SJSA1 (cell line): ENCODE results near the gene MAT2A. TPM values are rescaled to one million over a fixed set of nuclear protein-coding genes. Genes with fewer than 3 reads are reported as not detected.

Experiments
- DNase-seq, 2 experiments: peaks; one replicate each; pipeline ENCODE4 v3.0.0-alpha.2; 2015 to 2020; ENCODE audit warnings: low spot score in 2 of 2, low read depth in 1 of 2
- H3K27ac ChIP-seq: fragments of 250-450 bp; sonication (Bioruptor Pico); 2 replicates; pipeline ENCODE4 v1.5.1; 2020; ENCODE audit warnings: mild to moderate bottlenecking, moderate library complexity
- H3K27me3 ChIP-seq: fragments of 250-450 bp; sonication (Bioruptor Pico); replicated peaks from 2 replicates; pipeline ENCODE4 v1.5.1; 2020; ENCODE audit warnings: mild to moderate bottlenecking, moderate library complexity
- H3K36me3 ChIP-seq: fragments of 250-450 bp; sonication (Bioruptor Pico); 2 replicates; pipeline ENCODE4 v1.5.1; 2020; ENCODE audit warnings: mild to moderate bottlenecking
- H3K4me1 ChIP-seq: fragments of 250-450 bp; sonication (Bioruptor Pico); replicated peaks from 2 replicates; pipeline ENCODE4 v1.6.1; 2021; ENCODE audit warnings: mild to moderate bottlenecking
- H3K4me3 ChIP-seq: fragments of 250-450 bp; sonication (Bioruptor Pico); 2 replicates; pipeline ENCODE4 v1.5.1; 2020; ENCODE audit warnings: mild to moderate bottlenecking
- H3K9me3 ChIP-seq: fragments of 250-450 bp; sonication (Bioruptor Pico); replicated peaks from 2 replicates; pipeline ENCODE4 v1.5.1; 2020; ENCODE audit warnings: mild to moderate bottlenecking
- total RNA-seq: library from RNA; depleted of rRNA; stranded (reverse); fragments of >200 nt; shearing (Covaris generic); gene quantifications from 2 replicates; pipeline ENCODE4 v1.2.3, GENCODE V29; 2014

The MAT2A gene
- total RNA-seq, 1 experiment from 2014 or later = 84.2 TPM

DNA sequence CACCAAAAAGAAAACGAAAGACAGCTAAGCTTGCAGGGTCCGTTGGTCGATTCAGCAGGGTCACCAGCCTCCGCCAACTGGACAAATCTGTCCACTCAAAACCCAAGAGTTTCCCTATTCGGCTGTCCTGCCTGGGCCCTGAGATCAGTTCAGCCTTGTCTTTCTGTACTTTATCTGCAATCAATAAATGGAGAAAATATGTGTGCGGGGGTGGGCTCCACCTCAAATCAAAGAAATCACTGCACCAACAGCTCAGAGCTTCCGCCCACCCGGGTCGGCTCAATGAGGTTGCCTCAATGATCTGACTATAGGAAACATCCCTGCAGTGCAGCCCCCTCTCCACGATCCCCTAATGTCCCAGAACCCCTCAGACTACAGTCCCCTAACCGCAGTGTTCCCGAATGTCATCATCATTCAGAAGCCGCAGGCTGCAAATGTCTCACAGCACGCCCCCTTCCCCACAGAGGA is 21.9 kb downstream of the MAT2A start:
- DNase-seq = no peak

DNA sequence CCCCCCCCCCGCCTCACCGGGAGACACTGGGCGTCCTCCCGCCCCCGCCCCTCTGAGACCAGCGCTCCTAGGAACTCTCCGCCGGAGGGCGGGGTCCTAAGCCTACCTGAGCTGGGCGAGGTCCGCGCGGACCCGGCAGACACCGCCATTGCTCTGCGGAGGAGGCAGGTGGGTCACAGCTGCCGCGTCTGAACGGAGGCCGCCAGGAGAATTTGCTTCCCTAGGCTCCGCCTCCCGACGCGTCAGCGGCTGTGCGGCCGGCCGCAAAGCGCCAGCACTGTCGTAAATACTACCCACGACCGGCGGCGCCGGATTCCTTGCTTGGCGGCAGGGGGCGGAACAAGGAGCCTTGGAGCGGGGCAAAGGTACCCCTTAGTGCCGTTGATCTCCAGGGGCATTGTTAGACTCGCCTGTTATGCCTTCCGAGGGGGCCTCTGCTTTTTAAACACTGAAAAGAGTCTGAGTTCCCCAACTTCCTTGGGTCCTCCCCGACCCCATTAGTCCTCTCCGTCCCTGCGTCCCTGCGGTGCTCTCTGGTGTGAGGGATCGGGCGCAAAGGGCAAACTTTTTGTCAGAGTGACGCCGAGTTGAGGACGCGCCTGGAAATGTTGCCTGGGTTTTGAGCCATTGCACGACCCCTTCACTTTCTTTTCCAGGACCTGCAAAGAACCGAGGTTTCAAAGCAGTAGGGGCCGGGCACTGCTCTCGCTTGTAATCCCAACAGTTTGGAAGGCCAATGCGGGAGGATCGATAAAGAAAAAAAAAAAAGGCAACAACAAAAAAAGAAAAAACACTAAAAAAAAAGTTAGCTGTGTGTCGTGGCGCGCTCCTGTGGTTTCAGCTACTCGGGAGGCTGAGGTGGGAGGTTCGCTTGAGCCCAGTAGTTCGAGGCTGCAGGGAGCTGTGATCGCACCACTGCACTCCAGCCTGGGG is 22.6 kb downstream of the MAT2A start, which contains the start of gene GGCX:
Gene GGCX, minus strand, starts transcription at position 214 of the 933 bp plus-strand sequence. Its CDS starts 65 bp downstream, at position 149.
- Histone ChIP-seq H3K4me1 (peaks cover 7% of the 10 kb centered on the region; the same call in 1 of the 2 replicates), H3K27ac (peak within 1 kb of the TSS; percentile 65), H3K4me3 (peak within 1 kb of the TSS; percentile 59), H3K9me3 (no peaks in the 10 kb centered on the region), H3K27me3 (no peaks in the 10 kb centered on the region), H3K36me3 (peaks cover 27% of the 10 kb centered on the region)
- DNase-seq = peak; percentile 91 to 95

More for the DNA sequence above, 21.9 kb downstream of the MAT2A start:
- peaks cover 34% of the 10 kb centered on the region for H3K36me3 ChIP-seq
- no peaks in the 10 kb centered on the region for H3K9me3 ChIP-seq
- peaks cover 7% of the 10 kb centered on the region; the same call in 1 of the 2 replicates for H3K4me1 ChIP-seq
- H3K4me3 ChIP-seq = peak overlapping the region; percentile 59
- H3K27ac ChIP-seq = no peak overlapping the region
- no peaks in the 10 kb centered on the region for H3K27me3 ChIP-seq

DNA sequence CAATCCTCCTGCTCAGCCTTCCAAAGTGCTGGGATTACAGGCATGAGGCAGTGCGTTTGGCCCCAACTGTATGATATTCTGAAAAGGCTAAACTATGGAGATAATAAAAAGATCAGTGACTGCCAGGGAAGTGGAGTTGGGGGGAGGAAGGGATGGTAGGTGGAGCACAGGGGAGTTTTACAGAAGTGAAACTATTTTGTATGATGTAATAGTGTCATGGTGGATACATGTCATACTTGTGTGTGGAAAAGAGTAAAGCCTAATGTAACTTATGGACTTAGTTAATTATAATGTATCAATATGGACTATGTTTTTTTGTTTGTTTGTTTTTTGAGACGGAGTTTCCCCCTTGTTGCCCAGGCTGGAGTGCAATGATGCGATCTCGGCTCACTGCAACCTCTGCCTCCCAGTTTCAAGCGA is 25.2 kb downstream of the MAT2A start:
- Histone ChIP-seq H3K27ac (no peak overlapping the region), H3K36me3 (peaks cover 8% of the 10 kb centered on the region), H3K4me3 (no peak overlapping the region), H3K4me1 (peaks cover 7% of the 10 kb centered on the region; the same call in 1 of the 2 replicates), H3K9me3 (no peaks in the 10 kb centered on the region), H3K27me3 (no peaks in the 10 kb centered on the region)
- DNase-seq = no peak

DNA sequence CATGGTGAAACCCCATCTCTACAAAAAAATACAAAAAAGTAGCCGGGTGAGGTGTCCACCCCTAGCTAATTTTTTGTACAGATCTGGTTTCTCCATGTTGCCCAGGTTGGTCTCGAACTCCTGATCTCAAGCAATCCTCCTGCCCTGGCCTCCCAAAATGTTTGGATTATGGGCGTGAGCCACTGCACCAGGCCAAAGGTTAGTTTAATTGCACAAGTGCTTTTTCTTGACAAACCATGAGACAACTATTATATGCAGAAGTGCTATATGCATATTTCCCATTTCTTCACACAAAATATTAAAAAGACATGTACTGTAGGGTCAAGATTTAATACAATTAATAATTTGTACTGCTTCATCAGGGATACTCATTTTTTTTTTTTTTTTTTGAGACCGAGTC is 27.3 kb downstream of the MAT2A start:
- Histone ChIP-seq H3K4me3 (no peak overlapping the region), H3K36me3 (0 out of 2 replicates have a peak, but pooled peaks cover 2% of the 10 kb centered on the region), H3K27ac (no peak overlapping the region), H3K27me3 (peaks cover 5% of the 10 kb centered on the region), H3K4me1 (no peaks in the 10 kb centered on the region), H3K9me3 (no peaks in the 10 kb centered on the region)
- no peak for DNase-seq

DNA sequence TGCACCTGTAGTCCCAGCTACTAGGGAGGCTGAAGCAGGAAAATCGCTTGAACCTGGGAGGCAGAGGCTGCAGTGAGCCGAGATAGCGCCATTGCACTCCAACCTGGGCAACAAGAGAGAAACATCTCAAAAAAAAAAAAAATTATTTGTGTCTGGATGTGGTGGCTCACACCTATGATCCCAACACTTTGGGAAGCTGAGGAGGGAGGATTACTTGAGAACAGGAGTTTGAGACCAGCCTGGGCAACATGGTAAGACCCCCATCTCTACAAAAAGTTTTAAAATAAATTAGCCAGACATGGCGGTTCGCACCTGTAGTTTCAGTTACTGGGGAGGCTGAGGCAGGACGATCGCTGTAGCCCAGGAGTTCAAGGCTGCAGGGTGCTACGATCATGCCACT is 36.8 kb downstream of the MAT2A start:
- Histone ChIP-seq H3K36me3 (no peaks in the 10 kb centered on the region), H3K27me3 (peaks cover 10% of the 10 kb centered on the region), H3K4me1 (peaks cover 5% of the 10 kb centered on the region; the same call in 1 of the 2 replicates), H3K27ac (no peak overlapping the region), H3K9me3 (no peaks in the 10 kb centered on the region), H3K4me3 (no peak overlapping the region)
- DNase-seq = no peak

DNA sequence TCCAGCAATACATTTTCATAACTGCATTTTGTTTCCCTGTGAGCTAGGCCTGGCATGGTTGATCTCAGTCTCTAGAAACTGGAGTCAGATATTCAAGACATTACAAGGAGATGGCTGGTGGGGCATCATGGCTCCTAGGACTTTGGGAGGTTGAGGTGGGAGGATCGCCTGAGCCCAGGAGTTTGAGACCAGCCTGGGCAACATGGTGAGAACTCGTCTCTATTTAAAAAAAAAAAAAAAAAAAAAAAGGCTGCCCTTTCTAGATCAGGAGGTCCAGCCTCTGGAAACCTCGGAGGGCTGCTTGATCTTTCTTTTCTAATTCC is 38.1 kb downstream of the MAT2A start:
- no peak overlapping the region for H3K27ac ChIP-seq

DNA sequence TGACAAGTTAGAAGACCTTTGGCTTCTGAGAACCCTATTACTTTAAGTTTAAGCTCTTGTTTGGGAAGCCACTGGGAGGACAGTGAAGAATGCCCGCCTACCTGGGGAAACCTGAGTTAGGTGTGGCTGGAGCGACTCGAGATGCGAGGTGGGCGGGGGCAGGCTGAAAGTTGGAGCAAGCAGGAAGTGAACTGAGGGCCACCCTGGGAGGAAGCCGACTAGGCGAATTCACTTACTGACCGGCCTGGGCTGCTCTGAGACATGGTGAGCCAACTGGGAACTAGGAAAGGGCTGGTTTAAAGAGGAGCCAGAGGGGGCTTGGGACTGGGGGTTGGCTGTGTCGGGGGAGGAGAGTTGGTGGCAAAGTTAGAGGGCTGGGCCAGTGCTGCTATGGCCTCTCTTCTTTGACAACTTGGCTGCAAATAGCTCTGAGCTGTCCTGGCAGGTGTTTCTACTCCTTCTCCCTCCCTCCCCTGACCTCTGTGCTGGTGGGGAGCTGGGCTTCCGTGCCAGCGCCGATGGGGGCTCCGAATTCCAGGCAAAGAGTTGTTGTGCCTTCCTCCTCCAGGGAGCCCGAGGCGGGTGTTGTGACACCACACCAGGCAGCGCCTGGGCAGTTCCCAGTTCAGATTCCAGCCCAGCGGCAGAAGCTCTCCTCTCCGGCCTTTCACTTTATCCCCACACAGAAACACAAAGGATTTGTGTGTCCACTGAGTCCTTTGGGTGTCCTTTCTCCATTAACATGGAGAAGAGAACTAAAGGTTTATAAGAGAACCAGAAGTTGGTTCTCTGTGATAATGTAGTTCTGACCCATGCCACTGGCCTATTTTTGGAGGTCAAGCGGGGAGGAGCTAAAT is 38.6 kb downstream of the MAT2A start, which contains the start of gene VAMP8:
Gene VAMP8, plus strand, starts transcription at position 201 of the 857 bp plus-strand sequence. Its CDS starts 61 bp downstream, at position 262.
- H3K27me3 ChIP-seq = peaks cover 5% of the 10 kb centered on the region
- no peak for DNase-seq

More for the DNA sequence above, 38.1 kb downstream of the MAT2A start:
- H3K9me3 ChIP-seq = no peaks in the 10 kb centered on the region
- no peak overlapping the region for H3K4me3 ChIP-seq
- peaks cover 5% of the 10 kb centered on the region; the same call in 1 of the 2 replicates for H3K4me1 ChIP-seq
- H3K36me3 ChIP-seq = no peaks in the 10 kb centered on the region
- no peak for DNase-seq
- peaks cover 7% of the 10 kb centered on the region for H3K27me3 ChIP-seq

DNA sequence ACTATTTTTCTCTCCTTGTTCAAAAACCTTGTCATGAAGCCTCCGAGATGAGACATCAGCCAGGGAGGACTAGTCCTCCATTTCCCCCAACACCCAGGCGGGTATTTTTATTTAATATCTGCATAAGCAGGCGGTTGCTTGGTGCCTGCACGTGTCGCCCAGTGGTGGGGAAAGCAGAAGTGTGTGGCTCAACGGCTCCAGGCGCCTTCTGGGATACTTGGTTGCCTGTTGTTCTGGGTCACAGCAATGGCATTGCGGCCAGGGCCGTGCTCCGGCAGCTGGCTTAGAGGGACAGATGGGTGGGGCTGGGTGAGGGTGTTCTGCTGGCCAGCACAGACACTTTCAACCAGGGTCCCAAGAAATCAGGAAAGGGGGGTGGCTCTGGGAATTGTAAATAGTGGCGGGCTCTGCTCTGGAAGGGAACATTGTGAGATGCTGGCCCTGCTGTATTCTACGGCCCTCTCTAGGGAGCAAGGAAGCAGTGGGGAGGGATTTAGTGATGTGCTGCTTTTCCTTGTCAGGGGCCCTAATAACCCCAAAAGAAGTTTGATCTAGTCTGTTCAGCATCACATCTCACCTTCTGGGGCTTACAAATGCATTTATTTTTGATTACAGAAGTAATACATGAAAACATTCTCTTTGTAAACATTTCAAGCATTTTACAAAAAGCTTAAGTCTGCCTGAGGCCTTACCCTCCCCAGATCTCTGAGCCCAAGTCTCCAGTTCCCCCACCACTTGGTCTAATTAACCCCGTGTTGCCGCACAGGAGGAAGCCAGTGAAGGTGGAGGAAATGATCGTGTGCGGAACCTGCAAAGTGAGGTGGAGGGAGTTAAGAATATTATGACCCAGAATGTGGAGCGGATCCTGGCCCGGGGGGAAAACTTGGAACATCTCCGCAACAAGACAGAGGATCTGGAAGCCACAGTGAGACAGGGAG is 39.5 kb downstream of the MAT2A start:
- H3K4me3 ChIP-seq = no peak overlapping the region
- H3K36me3 ChIP-seq = no peaks in the 10 kb centered on the region
- H3K9me3 ChIP-seq = no peaks in the 10 kb centered on the region
- no peak overlapping the region for H3K27ac ChIP-seq
- H3K4me1 ChIP-seq = peaks cover 5% of the 10 kb centered on the region; the same call in 1 of the 2 replicates
- no peak for DNase-seq
- H3K27me3 ChIP-seq = no peaks in the 10 kb centered on the region; the same call in 1 of the 2 replicates

More for the DNA sequence above, 38.6 kb downstream of the MAT2A start, which contains the start of gene VAMP8:
- Histone ChIP-seq H3K4me3 (no peak within 1 kb of the TSS), H3K4me1 (peaks cover 5% of the 10 kb centered on the region; the same call in 1 of the 2 replicates), H3K27ac (no peak within 1 kb of the TSS), H3K36me3 (no peaks in the 10 kb centered on the region), H3K9me3 (no peaks in the 10 kb centered on the region)

DNA sequence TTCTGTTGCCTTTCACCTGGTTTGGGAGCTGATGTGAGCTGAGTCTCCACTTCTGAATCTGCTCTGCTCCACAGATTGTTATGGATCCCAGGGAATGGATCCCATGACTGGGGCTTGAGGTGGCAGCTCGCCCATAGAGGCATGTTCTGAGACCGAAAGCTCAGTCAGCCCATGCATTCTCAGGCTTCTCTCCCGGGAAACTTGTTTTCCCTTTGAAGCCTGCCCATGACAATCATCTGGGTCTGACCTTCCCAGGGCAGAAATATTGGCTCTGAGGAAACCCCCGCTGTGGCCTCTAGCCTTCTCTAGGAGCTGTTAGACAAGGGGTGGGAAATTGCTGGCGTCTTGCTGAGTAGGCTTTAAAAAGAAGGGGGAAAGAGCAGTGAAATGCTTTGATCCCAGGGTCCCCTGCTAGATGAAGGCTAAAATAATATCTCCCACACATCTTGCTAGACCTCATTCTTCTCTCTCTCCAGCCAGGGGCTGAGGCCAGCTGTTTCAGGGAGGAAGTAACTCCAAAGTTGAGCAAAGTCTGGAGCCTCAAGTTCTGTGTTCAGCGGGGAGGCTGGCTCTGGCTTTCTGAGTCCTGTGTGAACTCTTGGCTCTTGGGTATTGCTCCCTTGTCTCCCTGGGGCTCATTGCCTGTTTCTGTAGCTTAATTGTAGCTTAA is 40.4 kb downstream of the MAT2A start:
- Histone ChIP-seq H3K36me3 (no peaks in the 10 kb centered on the region), H3K27ac (no peak overlapping the region), H3K27me3 (no peaks in the 10 kb centered on the region), H3K4me3 (no peak overlapping the region), H3K9me3 (no peaks in the 10 kb centered on the region), H3K4me1 (peaks cover 12% of the 10 kb centered on the region)
- DNase-seq = no peak

DNA sequence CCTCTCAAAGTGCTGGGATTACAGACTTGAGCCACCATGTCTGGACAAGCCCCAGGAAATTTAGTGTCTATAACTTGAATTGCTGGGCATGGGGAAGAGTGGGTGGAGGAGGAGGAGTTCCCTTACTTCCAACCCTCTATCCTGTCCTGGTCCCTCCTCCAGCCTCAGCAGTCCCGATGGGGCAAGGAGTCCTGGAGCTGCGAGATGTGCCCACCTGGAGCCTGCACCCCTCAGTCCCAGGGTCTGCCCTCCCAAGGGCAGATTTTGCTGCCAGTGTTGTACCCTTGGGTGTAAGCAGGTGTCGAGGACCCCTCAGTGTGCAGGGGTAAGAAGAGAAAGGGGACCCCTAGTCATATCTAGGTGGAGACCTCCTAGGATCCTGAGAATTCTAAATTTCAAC is 41.2 kb downstream of the MAT2A start:
- Histone ChIP-seq H3K4me1 (peaks cover 20% of the 10 kb centered on the region), H3K27ac (no peak overlapping the region), H3K27me3 (no peaks in the 10 kb centered on the region), H3K36me3 (no peaks in the 10 kb centered on the region), H3K4me3 (no peak overlapping the region), H3K9me3 (no peaks in the 10 kb centered on the region)
- no peak for DNase-seq

DNA sequence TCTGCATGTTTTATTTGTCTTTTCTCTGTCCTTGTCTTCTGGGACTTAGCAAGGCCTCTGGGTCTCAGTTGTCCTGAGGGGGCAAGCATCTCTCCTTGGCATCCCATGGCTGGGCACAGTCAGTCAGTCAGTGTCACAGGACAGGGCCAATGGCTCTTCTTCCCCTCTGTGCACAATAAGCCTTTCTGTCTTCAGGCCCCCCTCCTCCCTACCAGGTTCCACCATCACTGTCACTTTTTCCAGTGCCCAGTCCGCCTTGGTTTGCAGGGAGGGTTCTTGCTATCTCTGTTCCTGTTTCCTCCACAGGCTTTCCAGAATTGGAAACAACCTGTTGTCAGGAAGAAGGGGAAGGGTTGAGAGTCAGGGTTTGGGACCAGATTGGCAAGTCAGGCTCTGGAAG is 43.5 kb downstream of the MAT2A start:
- Histone ChIP-seq H3K4me1 (peaks cover 30% of the 10 kb centered on the region), H3K27ac (no peak overlapping the region), H3K4me3 (no peak overlapping the region), H3K9me3 (no peaks in the 10 kb centered on the region), H3K36me3 (no peaks in the 10 kb centered on the region), H3K27me3 (no peaks in the 10 kb centered on the region)
- no peak for DNase-seq

DNA sequence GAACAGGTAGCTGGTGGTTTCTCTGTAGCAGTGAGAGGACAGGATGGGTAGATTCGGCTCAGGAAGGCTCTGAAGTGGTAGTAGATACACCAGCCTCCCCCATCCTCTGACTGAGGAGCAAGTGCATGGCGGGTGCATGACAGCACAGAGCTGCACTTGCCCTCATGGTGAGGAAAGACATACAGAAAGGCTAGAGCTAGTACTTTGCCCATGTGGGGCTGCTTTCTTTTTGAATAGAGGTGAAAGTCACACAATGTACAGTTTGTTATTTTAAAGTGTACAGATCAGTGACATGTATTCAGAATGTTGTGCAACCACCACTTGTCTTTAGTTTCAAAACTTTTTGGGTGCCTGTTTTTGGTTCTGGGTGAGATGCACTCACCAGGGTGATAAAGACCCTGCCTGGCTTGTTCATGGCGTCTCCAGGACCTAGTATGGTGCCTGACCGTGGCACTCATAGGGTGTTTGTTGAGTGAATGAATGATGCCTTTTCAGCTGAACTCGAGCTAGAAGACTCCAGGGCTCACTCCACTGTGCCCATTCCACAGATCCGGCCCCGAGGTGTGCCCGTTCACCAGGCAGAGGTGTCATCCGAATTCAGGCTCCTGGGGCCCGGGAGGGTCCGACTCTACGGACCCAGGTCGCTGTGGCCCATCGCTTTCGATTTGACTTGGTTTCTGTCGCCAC is 44.8 kb downstream of the MAT2A start:
- H3K36me3 ChIP-seq = no peaks in the 10 kb centered on the region
- H3K4me3 ChIP-seq = peak overlapping the region; percentile 60
- no peak for DNase-seq
- H3K4me1 ChIP-seq = peaks cover 31% of the 10 kb centered on the region
- H3K27ac ChIP-seq = peak overlapping the region; percentile 81
- H3K27me3 ChIP-seq = no peaks in the 10 kb centered on the region
- H3K9me3 ChIP-seq = no peaks in the 10 kb centered on the region
